Measurements from ENCODE around the gene RAET1L. TPM values are rescaled to one million over a fixed set of nuclear protein-coding genes. Genes with fewer than 3 reads are reported as not detected.

Gene RAET1L
- total and polyA plus RNA-seq, 2 donors (not counting 3 experiments of a cell fraction or from before 2014, with no cell fraction given): not detected

GRCh38 chr6:149995235-149995750, 30.0 kb downstream of the RAET1L start:
- dilution Hi-C loops (cut with MboI; ENCODE audit: extremely low pct_ligation_motif_present, low sequenced_read_pairs): no loop called here
- Histone ChIP-seq H2AFZ (ENCODE audit: low read depth, low read length) (no peak overlapping the region), H3K27ac (ENCODE audit: insufficient read depth, low read depth, low read length) (no peak overlapping the region), H4K20me1 (replicated peaks; ENCODE audit: control insufficient read depth, extremely low read depth, insufficient read depth, low read length) (no peaks in the 10 kb centered on the region), H3K4me3 (replicated peaks in 1 of 3; ENCODE audit: insufficient read depth in 1 of 3, low read depth in 1 of 3, low read length in 3 of 3) (no peak overlapping the region), H3K4me1 (ENCODE audit: control insufficient read depth, extremely low read depth, insufficient read depth, low read length) (peaks cover 6% of the 10 kb centered on the region), H3K9ac (replicated peaks; ENCODE audit: extremely low read depth, insufficient read depth, low read length) (no peak overlapping the region), H3K36me3 (ENCODE audit: control insufficient read depth in 2 of 2, extremely low read depth in 1 of 2, insufficient read depth in 2 of 2, low read length in 2 of 2) (no peaks in the 10 kb centered on the region), H3K27me3 (ENCODE audit: control insufficient read depth in 2 of 2, insufficient read depth in 2 of 2, low read length in 2 of 2) (peaks cover 37 to 51% of the 10 kb centered on the region in 2 experiments), H3K9me1 (replicated peaks; ENCODE audit: control insufficient read depth, extremely low read depth, insufficient read depth, low read length) (no peaks in the 10 kb centered on the region), H3K9me3 (replicated peaks; ENCODE audit: control insufficient read depth, insufficient read depth, low read length) (no peaks in the 10 kb centered on the region), H3K4me2 (ENCODE audit: insufficient read depth, low read length) (no peak overlapping the region), H3K79me2 (ENCODE audit: control insufficient read depth, insufficient read depth, low read length) (no peaks in the 10 kb centered on the region)
- FAIRE-seq (no peak), DNase-seq (ENCODE audit: low read depth, low spot score) (no peak)
- no TSS peak for BruUV-seq (replicated peaks)
- ChIA-PET CTCF (interaction anchor here (1.0 to 1.8 kb wide), 3 partner anchors 12 to 126 kb away, joined by 3 to 4 read pairs (median 4); no protein-coding TSS in a partner anchor), POLR2A (no interaction called here)
- no peak for TF ChIP-seq CTCF (IDR thresholded peaks at IDR 0.05; ENCODE audit: extremely low read depth in 1 of 2, insufficient read depth in 1 of 2, low read depth in 1 of 2, low read length in 2 of 2)
- no peak for TF ChIP-seq MAX (IDR thresholded peaks at IDR 0.05; ENCODE audit: insufficient read depth, insufficient read length)
- no peak for TF ChIP-seq MYC (IDR thresholded peaks at IDR 0.05; ENCODE audit: low read depth, low read length)
- no peak for TF ChIP-seq EZH2 (IDR thresholded peaks at IDR 0.05; ENCODE audit: borderline replicate concordance, low read depth, low read length, severe bottlenecking)
- no peak for TF ChIP-seq GATA2 (IDR thresholded peaks at IDR 0.05; ENCODE audit: insufficient read depth, insufficient read length, low read depth, low read length)
- TF ChIP-seq JUN (IDR thresholded peaks at IDR 0.05; ENCODE audit: borderline replicate concordance, insufficient read depth, insufficient read length, low read depth): no peak
- intact Hi-C loops (cut with micrococcal nuclease): no loop called here
